ENCODE results near the gene CFAP221.
A peak's percentile ranks its signal among the peaks of the same experiment; 100 is the strongest.
"Not testable (repeated sequence)": the region's sequence is repeated elsewhere in the genome, so short reads cannot be mapped to it uniquely, and the experiment has no call there.

CFAP221 gene

DNA sequence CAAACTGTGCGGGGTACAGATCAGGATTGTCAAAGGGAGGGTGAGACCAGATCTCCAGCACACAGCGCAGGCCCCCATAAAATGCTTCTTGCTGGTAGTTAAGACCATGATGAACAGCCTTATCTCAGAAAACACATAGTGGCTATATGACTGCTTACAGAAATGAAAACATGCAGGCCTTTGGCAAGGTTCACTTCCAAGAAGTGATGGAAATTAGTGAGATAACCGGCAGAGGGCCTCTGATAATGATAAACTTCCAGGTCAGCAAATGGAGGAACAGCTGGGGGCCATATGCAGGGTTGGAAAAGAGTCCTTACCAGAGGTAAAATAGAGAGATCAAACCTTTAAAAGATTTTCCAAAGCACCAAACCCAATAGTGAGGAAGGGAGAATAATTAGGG is 46.6 kb downstream of the CFAP221 start:
- DNase-seq (ENCODE audit: low read depth in 2 of 2), result no peak

DNA sequence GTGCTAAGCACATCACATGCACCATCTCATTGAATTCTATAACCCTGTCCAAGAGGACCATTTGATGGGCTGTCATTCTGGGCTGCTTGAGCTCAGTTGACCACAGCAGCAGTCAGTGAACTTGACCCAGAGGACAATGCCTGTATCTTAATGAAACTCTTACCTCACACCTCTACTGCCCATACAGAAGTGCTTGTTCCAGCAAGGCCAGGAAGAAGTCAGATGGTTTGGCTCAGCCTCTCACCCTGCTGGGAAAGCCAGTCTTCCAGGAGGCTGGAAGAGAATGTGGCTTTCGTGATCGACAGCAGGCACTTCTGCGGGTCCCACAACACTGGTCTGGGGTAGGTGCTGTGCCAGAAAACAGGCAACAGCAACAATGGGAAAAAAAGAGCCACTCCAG is 47.3 kb downstream of the CFAP221 start:
- no peak for DNase-seq (ENCODE audit: low read depth in 2 of 2)

- DNase-seq (ENCODE audit: low read depth in 2 of 2), result no peak
These were observed 48.2 kb downstream of the CFAP221 start for GRCh38 chr2:119592436-119592835.

DNA sequence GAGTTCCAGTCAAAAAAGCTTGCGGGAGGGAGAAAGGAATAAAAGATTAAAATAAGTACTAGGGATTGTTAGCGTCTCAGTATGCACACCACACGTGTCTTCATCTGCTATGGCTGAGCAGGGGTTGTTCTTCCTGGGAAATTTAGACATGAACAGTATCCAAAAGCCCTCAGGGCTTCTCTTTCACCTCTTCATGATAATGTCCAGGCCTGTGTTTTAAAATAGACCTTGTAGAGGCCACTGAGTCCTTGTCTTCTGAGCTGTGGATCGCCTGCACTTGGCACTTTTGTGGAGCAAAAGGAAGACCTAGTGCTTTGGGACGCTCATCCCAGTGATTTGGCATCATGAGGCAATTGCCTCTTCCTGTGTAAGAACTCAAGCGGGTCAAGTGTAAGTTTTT is 52.4 kb downstream of the CFAP221 start:
- no peak for DNase-seq (ENCODE audit: low read depth in 2 of 2)

DNA sequence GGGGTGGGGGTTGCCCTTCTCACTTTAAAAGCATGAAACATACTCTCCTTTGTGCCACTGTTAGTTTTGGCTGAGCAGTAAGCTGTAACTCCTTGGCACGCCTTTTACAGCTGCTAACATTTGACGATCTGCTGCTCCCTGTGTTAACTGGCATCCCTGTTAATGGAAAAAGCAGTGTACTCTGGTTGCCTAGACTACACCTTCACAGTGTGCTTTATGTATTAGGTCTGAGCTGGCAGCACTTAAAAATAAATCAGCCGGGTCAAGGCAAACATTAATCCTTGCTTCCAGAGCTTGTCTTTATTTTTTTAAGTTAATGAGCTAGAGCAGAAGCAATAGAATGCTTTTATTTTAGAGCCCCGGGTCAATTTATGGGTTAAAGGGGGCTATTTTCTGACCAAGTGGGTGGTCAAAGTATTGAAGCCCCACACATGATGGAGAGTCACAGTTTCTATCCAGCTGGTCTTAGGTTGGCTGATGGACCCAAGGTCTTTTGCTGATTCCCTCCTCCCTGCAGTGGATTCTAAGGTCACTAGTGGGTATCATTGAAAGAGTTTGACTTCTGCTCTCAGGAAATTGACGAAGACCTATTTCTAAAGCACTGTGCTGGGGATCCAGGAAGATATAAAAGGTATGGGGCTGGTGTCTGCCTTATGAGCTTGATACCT is 54.5 kb downstream of the CFAP221 start:
- no peak for DNase-seq (ENCODE audit: low read depth in 2 of 2)

DNA sequence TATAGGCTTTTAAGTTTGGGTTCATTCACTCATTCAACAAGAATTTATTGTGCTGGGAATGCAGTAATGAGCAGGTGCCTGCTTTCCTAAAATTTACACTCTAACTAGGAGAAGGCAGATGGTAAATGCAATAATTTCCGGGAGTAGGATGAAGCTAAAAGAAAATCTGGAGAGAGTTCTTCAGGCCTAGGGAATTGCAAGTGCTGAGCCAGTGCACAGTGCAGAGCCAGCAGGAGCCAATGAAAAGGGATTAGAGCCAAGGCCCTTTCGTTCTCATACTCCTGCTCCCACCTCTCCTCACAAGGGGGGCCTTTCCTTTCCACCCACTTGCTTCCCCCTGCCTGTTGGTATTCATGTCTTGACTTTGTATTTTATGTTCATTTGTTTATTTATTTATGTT is 55.1 kb downstream of the CFAP221 start:
- DNase-seq (ENCODE audit: low read depth in 2 of 2), result no peak

DNA sequence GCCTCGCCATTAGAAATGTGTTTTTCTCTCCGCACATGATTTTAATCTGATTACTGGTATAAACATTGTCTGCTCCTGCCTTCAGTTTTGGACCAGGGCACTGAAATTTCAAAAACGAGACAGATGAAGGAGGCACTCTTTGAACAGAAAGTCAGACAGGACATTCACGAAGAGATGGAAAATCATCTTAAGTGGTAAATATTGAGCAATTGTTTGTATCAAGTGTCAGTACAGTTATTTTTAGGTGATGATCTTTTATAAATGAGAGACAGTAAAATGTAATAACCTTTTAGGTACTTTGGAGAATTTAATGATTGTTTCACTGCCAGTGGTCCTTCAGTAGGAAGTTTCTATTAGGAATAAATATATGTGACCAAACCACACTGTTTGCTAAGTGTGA is 60.8 kb downstream of the CFAP221 start:
- DNase-seq (ENCODE audit: low read depth in 2 of 2), result no peak

GRCh38 chr2:119606674-119607073 is 62.4 kb downstream of the CFAP221 start:
- no peak for DNase-seq (ENCODE audit: low read depth in 2 of 2)

GRCh38 chr2:119608553-119608952 is 64.3 kb downstream of the CFAP221 start:
- no peak for DNase-seq (ENCODE audit: low read depth in 2 of 2)

DNA sequence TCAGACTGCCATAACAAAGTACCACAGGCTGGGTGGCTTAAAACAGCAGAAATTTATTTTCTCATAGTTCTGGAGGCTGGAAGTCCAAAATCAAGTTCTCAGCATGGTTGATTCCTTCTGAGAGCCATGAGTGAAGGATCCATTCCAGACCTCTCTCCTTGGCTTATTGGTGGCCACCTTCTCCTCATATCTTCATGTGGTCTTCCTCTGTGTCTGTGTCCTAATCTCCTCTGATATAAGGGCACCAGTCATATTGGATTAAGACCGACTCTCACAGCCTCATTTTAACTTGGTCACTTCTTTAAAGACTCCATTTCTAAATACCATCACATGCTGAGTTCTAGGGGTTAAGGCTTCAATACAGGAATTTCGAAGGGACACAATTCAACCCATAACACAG is 65.1 kb downstream of the CFAP221 start:
- DNase-seq (ENCODE audit: low read depth in 2 of 2), result no peak

- DNase-seq (ENCODE audit: low read depth in 2 of 2), result not testable (repeated sequence)
These were observed 69.9 kb downstream of the CFAP221 start for GRCh38 chr2:119614140-119614539.

- DNase-seq (ENCODE audit: low read depth in 2 of 2), result no peak
These were observed 72.2 kb downstream of the CFAP221 start for GRCh38 chr2:119616421-119616820.

GRCh38 chr2:119617455-119617854 is 73.2 kb downstream of the CFAP221 start:
- DNase-seq (ENCODE audit: low read depth in 2 of 2), result no peak

- not testable (repeated sequence) for DNase-seq (ENCODE audit: low read depth in 2 of 2)
These were observed 74.5 kb downstream of the CFAP221 start for GRCh38 chr2:119618725-119619124.

GRCh38 chr2:119625226-119625625 is 81.0 kb downstream of the CFAP221 start:
- no peak for DNase-seq (ENCODE audit: low read depth in 2 of 2)

DNA sequence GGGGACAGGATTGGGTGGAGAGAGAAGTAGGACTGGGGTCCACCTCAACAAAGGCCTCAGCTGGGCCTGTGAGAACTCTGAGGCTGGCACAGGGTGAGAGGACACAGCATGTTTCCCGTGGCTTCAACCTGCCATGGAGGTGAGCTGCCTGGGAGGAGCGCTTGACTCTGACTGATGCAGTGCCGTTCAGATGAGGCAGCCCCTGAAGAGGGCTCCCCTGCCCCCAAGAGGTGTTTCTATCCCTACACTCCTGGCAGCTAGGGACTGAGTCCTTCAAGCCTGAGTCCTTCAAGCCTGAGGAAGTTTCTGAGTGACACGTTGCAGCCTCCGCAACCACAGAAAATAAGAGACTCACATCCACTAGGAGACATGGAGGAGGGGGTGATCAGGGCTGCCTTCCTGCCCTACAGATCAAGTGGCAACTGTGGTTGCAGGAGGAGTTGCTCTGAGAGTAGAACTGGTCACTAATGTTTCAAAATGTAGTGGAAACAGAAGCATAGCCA is 85.1 kb downstream of the CFAP221 start:
- no peak for DNase-seq (ENCODE audit: low read depth in 2 of 2)

- no peak for DNase-seq (ENCODE audit: low read depth in 2 of 2)
These were observed 85.9 kb downstream of the CFAP221 start for GRCh38 chr2:119630121-119630520.

GRCh38 chr2:119637371-119637770 is 93.1 kb downstream of the CFAP221 start:
- DNase-seq (ENCODE audit: low read depth in 2 of 2), result no peak

GRCh38 chr2:119638246-119638645 is 94.0 kb downstream of the CFAP221 start:
- DNase-seq (ENCODE audit: low read depth in 2 of 2), result no peak

GRCh38 chr2:119638685-119639554 is 94.7 kb downstream of the CFAP221 start:
- DNase-seq (ENCODE audit: low read depth in 2 of 2), result no peak

- peak; percentile 58 to 61 for DNase-seq (ENCODE audit: low read depth in 2 of 2)
These were observed 97.5 kb downstream of the CFAP221 start for GRCh38 chr2:119641562-119642258.

DNA sequence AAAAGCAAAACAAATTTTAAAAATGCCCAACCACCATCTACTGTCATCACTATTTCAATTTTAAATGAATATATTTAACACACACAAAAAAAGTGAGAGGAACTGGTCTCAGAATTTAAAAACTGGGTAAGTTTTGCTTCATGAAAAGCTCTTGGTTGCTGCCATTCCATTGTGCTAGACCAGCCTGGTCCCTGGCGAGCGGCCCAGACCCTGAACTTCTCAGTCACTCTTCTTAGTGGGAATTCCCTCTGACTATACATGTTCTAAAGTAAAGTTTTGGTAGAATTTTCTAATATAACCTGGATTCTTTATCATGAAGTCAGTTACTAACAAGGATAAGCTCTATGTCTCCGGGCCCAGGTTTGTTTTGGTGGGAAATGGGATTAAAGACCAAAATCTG is 99.9 kb downstream of the CFAP221 start:
- DNase-seq (ENCODE audit: low read depth in 2 of 2), result no peak
